Thoracic aorta (tissue), 2 donors: ENCODE data around the gene KDM6B. TPM values are rescaled to one million over a fixed set of nuclear protein-coding genes. Genes with fewer than 3 reads are reported as not detected.

Source experiments
- ATAC-seq: fragments of 150-250 bp; one replicate; pipeline ENCODE4 v1.8.0; 2017; ENCODE audit warnings: low read depth; ENCODE audit not compliant: insufficient number of reproducible peaks, low FRiP score
- DNase-seq: peaks from one replicate; pipeline ENCODE4 v3.0.0-alpha.2; 2020; ENCODE audit warnings: low spot score
- H3K27ac ChIP-seq, 2 donors: fragments of 200-600 bp; sonication (generic); 1 replicate in 1 of 2; 2 replicates in 1 of 2; pipeline ENCODE4 v1.5.1; 2016; ENCODE audit warnings: mild to moderate bottlenecking in 2 of 2, moderate library complexity in 2 of 2
- H3K27me3 ChIP-seq: fragments of 200-600 bp; sonication (generic); replicated peaks from 2 replicates; pipeline ENCODE4 v1.6.0; 2016; ENCODE audit warnings: mild to moderate bottlenecking; ENCODE audit not compliant: insufficient read depth
- H3K36me3 ChIP-seq: fragments of 200-600 bp; sonication (generic); one replicate; pipeline ENCODE4 v1.5.1; 2016
- H3K4me1 ChIP-seq, 2 donors: fragments of 200-600 bp; sonication (generic); 1 replicate in 1 of 2; 2 replicates in 1 of 2; pipeline versions ENCODE4 v1.5.1 to v1.6.0; 2016; ENCODE audit warnings: low read depth in 2 of 2, mild to moderate bottlenecking in 1 of 2; ENCODE audit not compliant: control insufficient read depth in 1 of 2
- H3K4me3 ChIP-seq: fragments of 200-600 bp; sonication (generic); 2 replicates; pipeline ENCODE4 v1.5.1; 2016; ENCODE audit warnings: mild to moderate bottlenecking
- H3K9me3 ChIP-seq: fragments of 200-600 bp; sonication (generic); 2 replicates; pipeline ENCODE4 v1.5.1; 2016
- total RNA-seq, 2 donors: library from RNA; depleted of rRNA; stranded (reverse); fragments of >200 nt; gene quantifications; one replicate each; pipeline versions ENCODE4 v1.1.0 to v1.2.3, GENCODE V29; 2016
- TF ChIP-seq, protein P1 (sequence below): fragments of 200-600 bp; sonication (generic); IDR thresholded peaks from one replicate; pipeline ENCODE4 v1.5.1; 2019; ENCODE audit warnings: antibody characterized with exemption

Gene KDM6B
- total RNA-seq, 2 donors from 2014 or later: 9.5 to 35.8 TPM

- Histone ChIP-seq H3K27ac (peak within 1 kb of the TSS; percentile 80 to 85), H3K27me3 (no peaks in the 10 kb centered on the region), H3K4me1 (peaks cover 21 to 40% of the 10 kb centered on the region in 2 donors), H3K36me3 (peaks cover 12% of the 10 kb centered on the region), H3K4me3 (peak within 1 kb of the TSS; percentile 75), H3K9me3 (no peaks in the 10 kb centered on the region)
- TF ChIP-seq, protein P1, sequence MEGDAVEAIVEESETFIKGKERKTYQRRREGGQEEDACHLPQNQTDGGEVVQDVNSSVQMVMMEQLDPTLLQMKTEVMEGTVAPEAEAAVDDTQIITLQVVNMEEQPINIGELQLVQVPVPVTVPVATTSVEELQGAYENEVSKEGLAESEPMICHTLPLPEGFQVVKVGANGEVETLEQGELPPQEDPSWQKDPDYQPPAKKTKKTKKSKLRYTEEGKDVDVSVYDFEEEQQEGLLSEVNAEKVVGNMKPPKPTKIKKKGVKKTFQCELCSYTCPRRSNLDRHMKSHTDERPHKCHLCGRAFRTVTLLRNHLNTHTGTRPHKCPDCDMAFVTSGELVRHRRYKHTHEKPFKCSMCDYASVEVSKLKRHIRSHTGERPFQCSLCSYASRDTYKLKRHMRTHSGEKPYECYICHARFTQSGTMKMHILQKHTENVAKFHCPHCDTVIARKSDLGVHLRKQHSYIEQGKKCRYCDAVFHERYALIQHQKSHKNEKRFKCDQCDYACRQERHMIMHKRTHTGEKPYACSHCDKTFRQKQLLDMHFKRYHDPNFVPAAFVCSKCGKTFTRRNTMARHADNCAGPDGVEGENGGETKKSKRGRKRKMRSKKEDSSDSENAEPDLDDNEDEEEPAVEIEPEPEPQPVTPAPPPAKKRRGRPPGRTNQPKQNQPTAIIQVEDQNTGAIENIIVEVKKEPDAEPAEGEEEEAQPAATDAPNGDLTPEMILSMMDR: no peak
- no peak for DNase-seq
- ATAC-seq: no peak
Measured at GRCh38 chr17:7854851-7855659, 21.0 kb downstream of the KDM6B start, which contains the start of gene TMEM88. Gene TMEM88 (plus strand): TSS chr17:7855066. CDS start chr17:7855075, 9 bp downstream.

DNA sequence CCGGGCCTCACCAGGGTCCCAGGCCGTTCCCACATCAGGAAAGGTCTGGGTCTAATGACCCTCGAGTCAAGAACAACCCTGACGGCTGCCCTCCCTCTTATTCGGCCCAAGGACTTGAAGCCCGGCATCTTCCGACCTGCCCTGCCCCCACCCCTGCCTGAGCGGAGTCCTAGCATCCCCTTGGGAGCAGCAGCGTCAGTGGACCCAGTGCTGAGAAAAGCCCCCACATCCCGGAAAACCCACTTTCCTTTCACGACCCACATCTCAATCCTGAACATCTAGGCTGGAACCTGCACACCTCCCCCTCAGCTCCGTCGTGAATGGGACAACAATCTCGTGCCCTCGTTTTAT lies 21.6 kb downstream of the KDM6B start:
- Histone ChIP-seq H3K4me3 (peak overlapping the region; percentile 75), H3K9me3 (no peaks in the 10 kb centered on the region), H3K4me1 (peaks cover 21 to 40% of the 10 kb centered on the region in 2 donors), H3K27ac (peak overlapping the region; percentile 80 to 85), H3K27me3 (no peaks in the 10 kb centered on the region), H3K36me3 (peaks cover 8% of the 10 kb centered on the region)
- DNase-seq: no peak
- TF ChIP-seq, protein P1: no peak
- ATAC-seq: no peak

DNA sequence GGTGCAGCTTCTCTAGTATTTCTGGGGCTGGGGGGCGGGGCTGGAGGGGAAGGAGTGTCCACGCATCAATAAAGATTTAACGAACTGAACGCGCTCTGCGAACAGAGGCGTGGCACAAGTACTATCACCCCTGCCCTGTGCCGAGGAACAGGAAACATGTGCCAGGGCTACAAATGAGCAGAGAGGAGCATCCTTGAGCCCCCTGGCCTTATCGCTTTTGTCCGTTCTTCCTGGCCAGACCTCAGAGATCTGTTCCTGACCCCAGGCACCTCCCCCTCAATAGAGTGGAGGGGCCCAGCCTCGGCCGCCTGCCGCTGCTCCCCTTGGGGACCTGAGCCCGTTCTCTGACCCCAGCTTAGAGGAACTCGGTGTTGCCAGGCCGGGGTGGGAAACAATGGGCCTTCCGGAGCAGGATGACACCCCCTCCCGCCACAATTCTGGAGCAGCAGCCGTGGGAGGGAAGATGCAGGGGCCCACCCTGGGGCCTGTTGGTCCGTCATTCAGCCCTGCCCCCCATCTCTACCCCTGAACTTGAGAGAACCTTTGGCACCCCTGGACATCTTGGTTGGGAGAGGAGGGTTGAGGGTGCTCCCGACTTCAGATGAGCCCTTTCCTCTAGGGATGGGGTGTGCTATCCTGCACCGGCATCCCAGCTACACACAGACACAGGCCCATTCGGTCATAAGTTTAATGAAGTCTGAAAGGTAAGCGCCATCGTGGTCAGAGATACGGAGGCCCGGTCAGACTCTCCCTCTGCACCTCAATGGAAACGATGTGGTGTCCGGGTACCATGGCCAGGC lies 22.2 kb downstream of the KDM6B start:
- Histone ChIP-seq H3K36me3 (peaks cover 7% of the 10 kb centered on the region), H3K4me3 (peak overlapping the region; percentile 75), H3K4me1 (peaks cover 21 to 39% of the 10 kb centered on the region in 2 donors), H3K27me3 (no peaks in the 10 kb centered on the region), H3K27ac (peak overlapping the region; percentile 80 to 85), H3K9me3 (no peaks in the 10 kb centered on the region)
- TF ChIP-seq, protein P1: no peak
- no peak for DNase-seq
- ATAC-seq: no peak

GRCh38 chr17:7856811-7857712 lies 23.0 kb downstream of the KDM6B start, which contains the start of gene NAA38:
Gene NAA38 (minus strand): TSS chr17:7857559. CDS start chr17:7857463, 96 bp downstream.
- H3K9me3 ChIP-seq: no peaks in the 10 kb centered on the region
- ATAC-seq: peak; percentile 96
- peaks cover 21 to 32% of the 10 kb centered on the region in 2 donors for H3K4me1 ChIP-seq
- peak; percentile 95 for DNase-seq
- no peaks in the 10 kb centered on the region for H3K27me3 ChIP-seq
- H3K36me3 ChIP-seq: peaks cover 7% of the 10 kb centered on the region
- TF ChIP-seq, protein P1: peak; percentile 27
- peak within 1 kb of the TSS; percentile 75 for H3K4me3 ChIP-seq
- peak within 1 kb of the TSS; percentile 80 to 85 for H3K27ac ChIP-seq
